Stimulated activated CD8-positive, alpha-beta memory T cell treated with anti-CD3 and anti-CD28 coated beads, Interleukin-7, amount 100 ng/mL, for 24 hours (primary cell): ENCODE results near the gene MINAR1.

Experiments used
- DNase-seq: peaks from one replicate; pipeline ENCODE4 v3.0.0-alpha.2; 2020; ENCODE audit warnings: low read depth

Gene MINAR1

DNA sequence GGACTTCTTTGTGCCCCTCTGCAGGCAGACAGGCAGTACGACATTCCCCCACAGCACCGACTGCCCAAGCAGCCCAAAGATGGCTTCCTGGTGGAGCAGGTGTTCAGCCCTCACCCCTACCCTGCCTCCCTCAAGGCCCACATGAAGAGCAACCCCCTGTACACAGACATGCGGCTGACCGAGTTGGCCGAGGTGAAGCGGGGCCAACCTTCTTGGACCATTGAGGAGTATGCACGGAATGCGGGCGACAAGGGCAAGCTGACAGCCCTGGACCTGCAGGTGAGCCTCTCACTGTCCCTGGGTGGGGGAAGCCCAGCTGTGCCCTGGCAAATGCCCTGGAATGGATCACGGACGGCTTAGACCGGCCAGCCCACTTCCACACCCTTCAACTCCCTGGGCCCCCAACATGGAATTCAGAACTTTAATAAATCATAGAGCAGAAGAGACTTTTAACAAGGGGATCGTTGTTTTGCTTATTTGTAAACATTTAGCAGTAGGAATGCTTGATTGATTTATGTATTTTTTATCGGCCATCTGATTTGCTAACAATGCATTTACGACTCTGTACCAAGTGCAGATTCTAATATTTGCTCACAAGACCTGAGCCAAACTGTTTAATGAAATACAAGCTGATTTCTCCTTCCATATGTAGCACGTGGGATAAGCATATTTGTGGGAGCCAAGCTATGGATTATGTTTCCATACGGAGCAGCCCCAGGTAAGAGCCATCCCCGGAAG, 31.1 kb downstream of the MINAR1 start:
- no peak for DNase-seq

DNA sequence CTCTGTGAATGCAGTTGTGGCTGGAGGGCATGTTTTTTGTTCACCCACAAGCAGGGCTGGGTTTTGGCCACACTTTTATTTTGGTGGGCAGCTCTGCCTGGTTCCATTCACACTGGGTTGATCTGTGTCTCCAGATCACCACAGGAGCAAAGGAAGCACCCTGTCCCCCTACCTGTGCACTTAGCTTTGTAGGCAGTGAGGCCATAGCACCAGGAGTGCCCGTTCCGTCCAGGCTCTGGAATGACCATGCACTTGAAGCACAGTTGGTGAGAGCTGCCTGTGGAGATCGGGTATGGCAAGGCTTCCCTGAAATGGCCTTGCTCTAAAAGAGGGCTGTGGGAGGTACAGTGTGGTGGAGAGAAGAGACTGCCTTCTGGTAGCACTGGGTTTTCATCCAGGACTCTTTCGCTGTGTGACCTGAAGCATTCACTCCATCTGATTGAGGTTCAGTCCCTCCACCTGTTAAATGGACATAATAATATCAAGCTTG, 31.7 kb downstream of the MINAR1 start:
- DNase-seq, result no peak

DNA sequence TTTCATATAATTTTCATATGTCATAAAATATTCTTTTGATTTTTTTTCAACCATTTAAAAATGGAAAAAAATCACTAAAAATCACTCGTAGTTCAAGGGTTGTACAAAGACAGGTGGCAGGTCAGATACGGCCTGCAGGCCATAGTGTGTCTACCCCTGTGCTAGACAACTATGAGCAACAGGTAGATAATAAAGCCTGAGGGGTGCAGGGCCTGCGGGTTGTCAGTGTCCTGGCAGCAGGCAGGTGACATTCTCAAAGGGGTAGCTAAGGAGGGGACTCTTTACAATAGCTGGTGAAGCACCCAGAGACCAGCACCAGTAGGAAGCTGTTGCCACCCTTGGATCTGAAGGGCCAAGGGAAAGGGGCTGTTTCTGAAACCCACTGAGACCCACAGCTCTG, 34.4 kb downstream of the MINAR1 start:
- DNase-seq, result no peak

DNA sequence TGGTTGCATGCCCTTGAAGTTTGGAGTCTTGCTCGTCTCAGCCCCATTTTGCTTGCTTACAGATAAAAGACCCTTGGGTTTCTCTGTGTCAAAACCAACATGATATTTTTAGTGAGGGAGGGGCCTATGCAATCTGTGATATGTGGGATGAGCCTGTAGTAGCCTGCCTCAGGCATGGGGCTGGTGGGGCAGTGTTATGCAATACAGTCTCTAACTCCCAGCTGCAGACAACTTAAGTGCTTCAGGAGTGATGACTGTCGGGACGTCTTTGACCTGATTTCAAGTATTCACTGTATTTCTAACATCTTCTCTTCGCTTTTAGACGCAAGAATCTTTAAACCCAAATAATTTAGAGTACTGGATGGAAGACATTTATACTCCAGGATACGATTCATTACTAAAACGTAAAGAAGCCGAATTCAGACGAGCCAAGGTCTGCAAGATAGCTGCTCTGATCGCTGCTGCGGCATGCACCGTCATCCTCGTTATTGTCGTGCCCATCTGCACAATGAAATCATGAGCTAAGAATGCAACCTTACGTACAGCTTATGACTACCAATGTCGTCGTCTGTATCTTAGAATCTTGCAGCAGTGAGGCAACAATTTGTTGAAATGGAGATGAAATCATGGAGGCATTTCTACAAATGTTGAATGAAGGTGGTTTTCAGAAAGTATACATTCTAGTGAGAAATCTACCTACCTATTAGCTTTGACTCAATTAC, 35.9 kb downstream of the MINAR1 start:
- no peak for DNase-seq

DNA sequence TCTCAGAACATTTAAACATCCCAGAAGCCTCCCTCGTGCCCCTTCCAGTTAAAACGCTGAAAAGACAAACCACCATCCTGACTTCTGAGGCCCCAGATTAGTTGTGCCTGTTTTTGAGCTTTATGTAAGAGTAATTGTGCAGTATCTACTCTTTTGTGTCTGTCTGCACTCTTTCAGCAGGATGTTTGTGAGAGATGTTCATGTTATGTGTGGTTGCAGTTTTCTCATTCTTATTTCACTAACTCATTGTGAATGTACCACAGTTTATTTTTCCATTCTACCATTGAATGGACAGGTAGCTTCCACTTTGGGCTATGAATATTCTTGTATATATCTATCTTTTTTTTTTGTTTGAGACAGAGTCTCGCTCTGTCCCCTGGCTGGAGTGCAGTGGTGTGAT, 40.3 kb downstream of the MINAR1 start:
- no peak for DNase-seq

DNA sequence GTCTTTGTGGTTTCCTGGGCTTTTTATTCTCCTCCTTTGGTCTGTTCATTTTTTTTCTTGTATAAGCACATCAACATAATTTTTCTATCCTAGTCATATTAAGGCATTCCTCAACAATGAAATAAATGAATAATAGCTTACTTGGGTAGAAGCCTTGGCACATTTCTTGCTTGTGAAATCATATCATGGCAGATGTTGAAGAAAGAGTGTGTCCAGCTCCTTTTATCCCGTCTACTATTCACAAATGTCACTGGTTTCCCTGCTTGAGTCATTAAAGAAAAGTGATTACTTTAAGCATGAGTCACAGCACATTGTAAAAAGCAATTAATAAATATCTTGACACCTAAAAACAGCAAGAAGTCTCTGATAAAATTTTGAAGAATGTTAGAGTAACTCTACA, 42.1 kb downstream of the MINAR1 start:
- DNase-seq, result no peak

DNA sequence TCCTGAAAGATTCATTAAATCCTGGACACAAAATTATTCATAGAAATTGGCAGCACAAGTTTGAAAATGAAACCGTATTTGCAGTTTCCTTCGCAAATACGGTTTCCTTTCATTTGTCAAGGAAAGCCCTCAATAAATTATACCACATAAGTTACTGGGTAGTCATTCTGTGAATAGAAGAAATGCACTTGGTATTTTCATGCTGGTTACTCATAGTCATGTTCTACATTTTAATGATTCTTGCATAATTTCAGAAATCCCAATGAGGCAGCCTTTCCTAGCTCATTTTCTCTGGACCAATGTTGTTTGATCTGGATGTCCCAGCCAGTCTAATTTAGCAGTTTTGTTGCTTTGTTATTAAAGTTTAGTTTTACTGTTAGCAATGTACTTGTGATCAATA, 43.2 kb downstream of the MINAR1 start:
- DNase-seq, result no peak

DNA sequence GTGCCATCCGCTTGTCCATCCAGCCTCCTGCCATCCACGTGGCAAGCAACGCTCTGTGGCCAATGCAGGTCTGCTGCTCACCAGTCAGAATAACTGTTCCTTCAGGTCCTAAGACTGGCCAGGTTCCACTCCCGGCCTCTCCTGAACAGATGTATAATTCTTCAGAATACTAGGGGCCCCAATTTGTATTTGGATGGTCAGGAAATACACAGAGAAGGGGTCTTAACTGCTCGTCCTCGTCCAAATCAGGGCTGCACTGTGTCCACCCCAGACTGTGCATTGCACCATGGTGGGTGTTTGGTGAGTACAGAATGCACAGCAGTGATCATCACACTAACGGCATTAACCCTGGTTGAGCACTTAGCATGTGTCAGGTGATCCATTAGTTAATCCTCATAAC, 46.0 kb downstream of the MINAR1 start:
- no peak for DNase-seq

DNA sequence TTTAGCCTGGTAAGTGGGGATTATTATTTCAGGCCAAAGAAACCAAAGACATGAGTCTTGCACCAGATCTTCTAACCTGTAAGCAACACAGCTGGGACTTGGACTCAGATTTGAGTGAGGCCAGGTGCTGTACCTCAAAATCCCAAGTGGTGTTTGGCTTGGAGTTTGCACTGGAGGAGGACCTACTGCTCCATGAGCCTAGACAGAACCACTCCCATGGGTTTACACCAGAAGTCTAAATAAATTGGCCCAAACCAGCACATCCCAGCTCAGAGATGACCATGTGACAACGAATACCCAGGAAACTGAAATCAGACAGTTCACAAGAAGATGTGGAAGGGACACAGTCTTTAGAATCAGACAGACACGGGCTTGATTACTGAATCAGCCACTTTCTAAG, 47.5 kb downstream of the MINAR1 start:
- DNase-seq, result no peak

DNA sequence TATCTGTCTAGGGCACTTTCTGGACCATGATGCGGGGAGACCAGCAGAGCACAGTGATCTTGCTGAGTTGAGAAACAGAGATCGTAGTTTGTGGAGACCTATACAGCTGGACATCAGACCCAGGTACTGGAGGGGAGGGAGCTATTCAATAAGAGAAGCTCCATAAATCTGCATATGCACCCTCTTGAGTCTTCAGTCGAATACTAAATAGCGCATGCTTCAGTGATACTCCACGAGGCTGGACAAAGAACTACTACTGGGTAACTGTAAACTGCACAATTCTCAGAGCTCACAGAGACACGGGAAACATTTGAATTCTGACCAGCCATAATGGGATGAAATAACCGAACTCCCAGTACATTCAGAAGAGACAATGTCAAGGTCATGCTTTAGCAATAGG, 49.7 kb downstream of the MINAR1 start:
- DNase-seq, result no peak
